Sigmoid colon (tissue), 7 donors: ENCODE measurements around the gene NPNT. TPM values are rescaled to one million over a fixed set of nuclear protein-coding genes. Genes with fewer than 3 reads are reported as not detected.
A peak's percentile ranks its signal among the peaks of the same experiment; 100 is the strongest.

Experiments used
- DNase-seq: peaks from one replicate; pipeline ENCODE4 v3.0.0-alpha.2; 2019
- H3K27ac ChIP-seq, 4 donors: fragments of 200-600 bp; sonication (generic); one replicate each; pipeline ENCODE4 v1.5.1; 2016 to 2019; ENCODE audit warnings: mild to moderate bottlenecking in 1 of 4
- H3K27me3 ChIP-seq, 3 donors: fragments of 200-600 bp; sonication (generic); one replicate each; pipeline ENCODE4 v1.5.1; 2019; ENCODE audit warnings: mild to moderate bottlenecking in 1 of 3
- H3K36me3 ChIP-seq, 4 donors: fragments of 200-600 bp; sonication (generic); one replicate each; pipeline ENCODE4 v1.5.1; 2016 to 2019
- H3K4me1 ChIP-seq, 4 donors: fragments of 200-600 bp; sonication (generic); one replicate each; pipeline ENCODE4 v1.5.1; 2017 to 2019
- H3K4me3 ChIP-seq, 4 donors: fragments of 200-600 bp; sonication (generic); one replicate each; pipeline ENCODE4 v1.5.1; 2017 to 2019; ENCODE audit warnings: mild to moderate bottlenecking in 2 of 4, moderate library complexity in 1 of 4
- H3K9me3 ChIP-seq, 4 donors: fragments of 200-600 bp in 3 of 4; sonication (generic) in 3 of 4; one replicate each; pipeline versions ENCODE4 v1.5.1 to v1.6.1; 2013 to 2019
- EP300 ChIP-seq, 4 donors: sonication (generic); formaldehyde crosslinking; IDR thresholded peaks; one replicate each; pipeline ENCODE4 v1.6.1; 2017; ENCODE audit warnings: antibody characterized with exemption in 4 of 4
- POLR2A ChIP-seq, 2 donors: fragments of 450-650 bp; IDR thresholded peaks; one replicate each; pipeline ENCODE4 v1.6.1; 2016; ENCODE audit warnings: antibody characterized with exemption in 2 of 2, mild to moderate bottlenecking in 2 of 2, moderate library complexity in 2 of 2
- POLR2AphosphoS5 ChIP-seq, 4 donors: sonication (generic); formaldehyde crosslinking; IDR thresholded peaks; one replicate each; pipeline ENCODE4 v1.6.1; 2017; ENCODE audit warnings: antibody characterized with exemption in 4 of 4
- WGBS, 2 donors: extraction: QIAGEN DNeasy Blood & Tissue Kit; methylation state at CpG; one replicate each; pipeline ENCODE4 v1.1.7; 2013; 5-methylcytosine and 5-hydroxymethylcytosine counted together
- intact Hi-C: fragments of 100-400 bp; cut with DNase I; formaldehyde crosslinking; loops from one replicate; pipeline ENCODE4 v1.15.1; 2023
- polyA plus RNA-seq, 3 donors: library from polyadenylated mRNA; stranded (reverse); fragments of 200-250 nt; gene quantifications; one replicate each; pipeline ENCODE4 v1.2.3, GENCODE V29; 2013
- total RNA-seq, 4 donors: library from RNA; depleted of rRNA; stranded (reverse); fragments of >200 nt; gene quantifications; one replicate each; pipeline ENCODE4 v1.1.0, GENCODE V29; 2016
- TF ChIP-seq, protein P1 (sequence below), 4 experiments: fragments of 450-650 bp in 3 of 4; fragments of 200-600 bp in 1 of 4; IDR thresholded peaks; one replicate each; pipeline ENCODE4 v1.5.1; 2016 to 2019; ENCODE audit warnings: antibody characterized with exemption in 4 of 4, mild to moderate bottlenecking in 3 of 4, moderate library complexity in 2 of 4
- donor health status: healthy with polysubstance abuse.
- donor health status: Bipolar disorder and iron deficiency.
- donor health status: healthy.

NPNT gene
- total and polyA plus RNA-seq, 7 donors: 3.0 to 16.5 (median 6.9) TPM

DNA sequence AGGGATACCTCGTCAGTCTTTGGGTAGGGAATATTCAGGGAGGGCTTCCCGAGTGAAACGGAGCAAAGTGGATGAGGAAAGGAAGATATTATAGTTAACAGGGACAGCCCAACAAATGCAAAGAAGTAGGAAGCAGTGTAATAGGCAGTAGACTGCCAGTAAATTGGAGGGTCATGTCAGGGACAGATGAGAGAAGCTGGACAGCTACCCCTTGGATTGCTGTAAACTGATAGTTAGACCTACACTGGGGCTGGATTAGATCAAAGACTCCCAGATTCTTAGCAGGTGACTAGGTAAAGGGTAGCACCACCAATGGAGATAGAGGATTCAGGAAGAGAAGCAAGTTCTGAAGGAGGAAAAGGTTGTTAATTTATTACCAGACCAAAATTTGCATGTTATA lies 48.0 kb downstream of the NPNT start:
- Histone ChIP-seq H3K36me3 (no peaks in the 10 kb centered on the region), H3K9me3 (no peaks in the 10 kb centered on the region), H3K27me3 (no peaks in the 10 kb centered on the region), H3K4me3 (no peak overlapping the region), H3K4me1 (peaks cover 0 to 10% (median 2%) of the 10 kb centered on the region in 4 donors), H3K27ac (no peak overlapping the region)
- TF ChIP-seq POLR2AphosphoS5 (IDR thresholded peaks at IDR 0.05): no peak
- no peak for TF ChIP-seq POLR2A (IDR thresholded peaks at IDR 0.05)
- TF ChIP-seq EP300 (IDR thresholded peaks at IDR 0.05): no peak
- TF ChIP-seq, protein P1, sequence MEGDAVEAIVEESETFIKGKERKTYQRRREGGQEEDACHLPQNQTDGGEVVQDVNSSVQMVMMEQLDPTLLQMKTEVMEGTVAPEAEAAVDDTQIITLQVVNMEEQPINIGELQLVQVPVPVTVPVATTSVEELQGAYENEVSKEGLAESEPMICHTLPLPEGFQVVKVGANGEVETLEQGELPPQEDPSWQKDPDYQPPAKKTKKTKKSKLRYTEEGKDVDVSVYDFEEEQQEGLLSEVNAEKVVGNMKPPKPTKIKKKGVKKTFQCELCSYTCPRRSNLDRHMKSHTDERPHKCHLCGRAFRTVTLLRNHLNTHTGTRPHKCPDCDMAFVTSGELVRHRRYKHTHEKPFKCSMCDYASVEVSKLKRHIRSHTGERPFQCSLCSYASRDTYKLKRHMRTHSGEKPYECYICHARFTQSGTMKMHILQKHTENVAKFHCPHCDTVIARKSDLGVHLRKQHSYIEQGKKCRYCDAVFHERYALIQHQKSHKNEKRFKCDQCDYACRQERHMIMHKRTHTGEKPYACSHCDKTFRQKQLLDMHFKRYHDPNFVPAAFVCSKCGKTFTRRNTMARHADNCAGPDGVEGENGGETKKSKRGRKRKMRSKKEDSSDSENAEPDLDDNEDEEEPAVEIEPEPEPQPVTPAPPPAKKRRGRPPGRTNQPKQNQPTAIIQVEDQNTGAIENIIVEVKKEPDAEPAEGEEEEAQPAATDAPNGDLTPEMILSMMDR (IDR thresholded peaks at IDR 0.05): no peak
- WGBS, 2 donors: 93 to 94% methylated on average over 3 of the region's 3 CpGs
- intact Hi-C loops: no loop called here
- DNase-seq: no peak

DNA sequence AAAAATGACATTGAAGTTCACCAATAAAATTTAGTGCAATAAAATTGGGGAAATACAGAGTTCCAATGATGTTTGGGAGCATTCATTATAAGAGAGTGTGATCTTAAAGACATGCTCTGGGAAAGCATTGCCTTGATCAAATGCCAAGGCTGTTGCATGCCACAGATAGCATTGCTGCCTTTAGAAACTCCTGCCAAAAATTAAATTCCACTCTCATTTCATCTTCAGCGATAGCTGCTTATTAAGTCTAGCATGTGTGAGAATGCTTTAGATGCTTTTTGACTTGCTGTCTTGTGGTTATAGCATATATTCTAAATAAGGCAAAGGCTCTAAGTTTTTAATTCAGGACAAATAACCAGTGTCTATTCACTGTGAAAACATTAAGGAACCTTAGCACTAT lies 49.3 kb downstream of the NPNT start:
- Histone ChIP-seq H3K4me3 (no peak overlapping the region), H3K27me3 (no peaks in the 10 kb centered on the region), H3K9me3 (no peaks in the 10 kb centered on the region), H3K36me3 (no peaks in the 10 kb centered on the region), H3K4me1 (peaks cover 0 to 10% (median 2%) of the 10 kb centered on the region in 4 donors), H3K27ac (peak overlapping the region in 1 of 4 donors; percentile 44)
- no peak for DNase-seq
- WGBS, 2 donors: 76 to 94% methylated on average over 1 of the region's 1 CpG
- TF ChIP-seq EP300 (IDR thresholded peaks at IDR 0.05) (no peak), POLR2A (IDR thresholded peaks at IDR 0.05) (no peak), POLR2AphosphoS5 (IDR thresholded peaks at IDR 0.05) (no peak)
- TF ChIP-seq, protein P1 (IDR thresholded peaks at IDR 0.05): no peak
- intact Hi-C loops: no loop called here

DNA sequence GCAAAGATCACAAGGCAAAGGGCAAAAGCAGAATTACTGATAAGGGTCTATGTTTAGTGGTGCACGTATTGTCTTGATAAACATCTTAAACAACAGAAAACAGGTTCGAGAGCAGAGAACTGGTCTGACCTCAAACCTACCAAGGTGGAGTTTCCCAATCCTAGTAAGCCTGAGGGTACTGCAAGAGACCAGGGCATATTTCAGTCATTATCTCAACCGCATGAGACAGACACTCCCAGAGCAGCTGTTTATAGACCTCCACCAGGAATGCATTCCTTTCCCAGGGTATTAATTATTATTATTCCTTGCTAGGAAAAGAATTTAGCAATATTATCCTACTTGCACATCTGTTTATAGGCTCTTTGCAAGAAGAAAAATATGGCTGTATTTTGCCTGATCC lies 51.5 kb downstream of the NPNT start:
- H3K4me1 ChIP-seq: peaks cover 0 to 10% (median 2%) of the 10 kb centered on the region in 4 donors
- no peak overlapping the region for H3K27ac ChIP-seq
- intact Hi-C loops: no loop called here
- H3K4me3 ChIP-seq: no peak overlapping the region
- TF ChIP-seq, protein P1 (IDR thresholded peaks at IDR 0.05): no peak
- TF ChIP-seq POLR2AphosphoS5 (IDR thresholded peaks at IDR 0.05) (no peak), EP300 (IDR thresholded peaks at IDR 0.05) (no peak), POLR2A (IDR thresholded peaks at IDR 0.05) (no peak)
- no peak for DNase-seq
- WGBS, 2 donors: 90 to 91% methylated on average over 3 of the region's 3 CpGs
- H3K36me3 ChIP-seq: no peaks in the 10 kb centered on the region
- no peaks in the 10 kb centered on the region for H3K9me3 ChIP-seq
- no peaks in the 10 kb centered on the region for H3K27me3 ChIP-seq

DNA sequence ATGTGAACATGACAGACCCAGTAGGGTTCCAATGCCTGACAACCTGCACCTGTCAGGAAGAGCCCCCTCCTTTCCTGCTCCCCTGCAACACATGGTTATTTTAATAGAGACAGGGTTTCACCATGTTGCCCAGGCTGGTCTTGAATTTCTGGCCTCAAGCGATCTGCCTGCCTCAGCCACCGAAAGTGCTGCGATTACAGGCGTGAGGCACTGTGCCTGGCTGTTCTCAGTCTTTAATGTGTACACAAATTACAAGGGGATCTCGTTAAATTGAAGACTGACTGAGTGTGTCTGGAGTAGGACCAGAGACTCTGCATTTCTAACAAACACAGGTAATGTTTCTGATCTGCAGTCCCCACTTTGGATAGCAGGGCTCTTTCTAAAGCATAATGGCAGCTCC lies 55.4 kb downstream of the NPNT start:
- intact Hi-C loops: no loop called here
- whole genome bisulfite sequencing, 2 donors: 89 to 92% methylated on average over 5 of the region's 5 CpGs
- H3K4me1 ChIP-seq: no peaks in the 10 kb centered on the region
- no peak for DNase-seq
- no peak overlapping the region for H3K27ac ChIP-seq
- H3K27me3 ChIP-seq: no peaks in the 10 kb centered on the region
- H3K4me3 ChIP-seq: no peak overlapping the region
- TF ChIP-seq POLR2A (IDR thresholded peaks at IDR 0.05) (no peak), EP300 (IDR thresholded peaks at IDR 0.05) (no peak)
- H3K9me3 ChIP-seq: no peaks in the 10 kb centered on the region
- H3K36me3 ChIP-seq: no peaks in the 10 kb centered on the region

DNA sequence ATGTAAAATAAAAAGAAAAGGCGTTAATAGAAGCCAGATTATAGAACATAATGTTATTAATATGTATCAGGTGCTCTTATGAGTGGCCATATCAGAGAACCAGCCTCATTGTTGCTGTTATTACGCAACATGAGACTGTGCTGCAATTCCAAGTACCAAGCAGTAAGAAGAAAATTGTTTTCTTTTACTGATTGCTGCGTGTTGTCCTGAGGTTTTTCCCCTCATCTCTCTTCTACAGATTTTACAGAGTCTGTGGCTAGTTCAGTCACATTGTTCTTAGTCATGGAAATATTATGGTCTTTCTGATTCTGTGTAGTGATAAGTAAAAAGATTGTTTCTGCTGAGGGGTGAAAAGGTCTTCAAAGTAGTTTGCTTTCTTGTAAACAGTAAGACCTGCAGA lies 55.9 kb downstream of the NPNT start:
- H3K27ac ChIP-seq: no peak overlapping the region
- H3K9me3 ChIP-seq: no peaks in the 10 kb centered on the region
- no peak for DNase-seq
- H3K36me3 ChIP-seq: no peaks in the 10 kb centered on the region
- intact Hi-C loops: no loop called here
- TF ChIP-seq POLR2AphosphoS5 (IDR thresholded peaks at IDR 0.05) (no peak), EP300 (IDR thresholded peaks at IDR 0.05) (no peak), POLR2A (IDR thresholded peaks at IDR 0.05) (no peak)
- TF ChIP-seq, protein P1 (IDR thresholded peaks at IDR 0.05): no peak
- H3K4me3 ChIP-seq: no peak overlapping the region
- H3K27me3 ChIP-seq: no peaks in the 10 kb centered on the region
- no peaks in the 10 kb centered on the region for H3K4me1 ChIP-seq
- WGBS, 2 donors: 60 to 63% methylated on average over 3 of the region's 3 CpGs
